ENCODE measurements around the gene CSNK1A1L.

CSNK1A1L gene

DNA sequence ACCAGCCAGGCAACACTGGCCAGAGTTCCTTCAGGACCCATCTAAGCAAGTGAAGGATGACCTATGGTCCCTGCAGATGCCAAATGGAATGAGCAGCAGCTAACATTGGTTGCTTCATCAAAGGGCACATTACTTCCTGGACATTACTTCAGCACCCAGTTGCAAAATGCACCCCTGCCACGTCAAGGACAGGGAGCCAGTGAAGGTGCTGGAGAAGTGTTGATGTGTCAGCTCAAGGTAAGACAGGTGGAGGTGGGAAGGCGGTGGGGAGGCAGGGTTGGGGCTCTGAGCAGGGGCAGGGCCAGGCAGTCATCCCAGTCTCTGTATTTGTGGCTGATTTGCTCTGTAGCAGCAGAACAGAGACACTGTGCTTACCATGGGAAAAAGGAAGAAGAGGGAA, 14.6 kb downstream of the CSNK1A1L start:
- H3K27ac Mint-ChIP-seq = no peak overlapping the region
- no peaks in the 10 kb centered on the region for H3K9me3 Mint-ChIP-seq (ENCODE audit: low read depth)
- H3K4me3 Mint-ChIP-seq = no peak overlapping the region
- H3K4me1 Mint-ChIP-seq (ENCODE audit: low read depth) = no peaks in the 10 kb centered on the region
- no peaks in the 10 kb centered on the region for H3K36me3 Mint-ChIP-seq
- H3K27me3 Mint-ChIP-seq = peaks cover 9% of the 10 kb centered on the region

- Mint-ChIP-seq H3K36me3 (no peaks in the 10 kb centered on the region), H3K27me3 (peaks cover 9% of the 10 kb centered on the region), H3K9me3 (ENCODE audit: low read depth) (no peaks in the 10 kb centered on the region), H3K4me1 (ENCODE audit: low read depth) (no peaks in the 10 kb centered on the region), H3K27ac (no peak overlapping the region), H3K4me3 (no peak overlapping the region)
Measured at GRCh38 chr13:37089495-37089894, 16.0 kb downstream of the CSNK1A1L start.

DNA sequence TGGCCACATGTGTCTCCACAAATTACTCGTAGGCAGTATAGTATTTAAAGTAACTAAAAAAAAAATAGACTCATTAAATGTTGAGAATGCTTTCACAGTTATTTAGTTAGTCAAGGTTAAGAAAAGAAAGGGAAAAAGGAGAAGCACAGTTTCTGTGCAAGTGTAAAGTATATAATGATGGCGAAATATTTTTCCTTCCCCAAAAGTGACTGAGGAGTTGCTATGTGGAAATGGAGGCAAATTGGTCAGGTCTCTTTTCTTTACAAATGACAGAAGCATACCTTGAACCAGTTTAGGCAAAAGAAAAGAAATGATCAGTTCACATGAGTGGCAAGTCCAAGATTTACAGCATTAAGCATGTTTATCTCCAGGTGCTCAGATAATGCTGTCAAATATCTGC, 18.0 kb downstream of the CSNK1A1L start:
- Mint-ChIP-seq H3K36me3 (no peaks in the 10 kb centered on the region), H3K27me3 (peaks cover 5% of the 10 kb centered on the region), H3K4me3 (no peak overlapping the region), H3K4me1 (ENCODE audit: low read depth) (no peaks in the 10 kb centered on the region), H3K9me3 (ENCODE audit: low read depth) (no peaks in the 10 kb centered on the region), H3K27ac (no peak overlapping the region)

DNA sequence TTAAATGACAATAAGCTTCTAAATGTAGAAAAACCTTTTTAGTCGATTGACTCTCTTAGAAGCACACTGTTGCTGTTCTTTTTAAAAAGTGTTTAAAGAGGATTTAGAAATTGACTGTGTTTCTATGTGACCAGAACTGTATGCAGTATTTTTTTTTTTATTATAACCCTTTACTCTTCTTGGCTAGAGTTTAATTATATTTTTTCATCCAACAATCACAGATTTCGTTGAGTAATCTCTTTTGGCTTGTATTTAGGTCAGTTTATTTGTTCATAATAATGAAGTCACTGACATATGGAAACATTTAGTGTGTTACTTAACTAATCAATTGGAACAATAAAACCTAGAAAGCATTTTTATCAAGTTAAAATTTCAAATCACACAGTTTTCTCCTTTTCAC, 19.9 kb downstream of the CSNK1A1L start:
- Mint-ChIP-seq H3K36me3 (no peaks in the 10 kb centered on the region), H3K4me1 (ENCODE audit: low read depth) (no peaks in the 10 kb centered on the region), H3K27me3 (peaks cover 5% of the 10 kb centered on the region), H3K27ac (no peak overlapping the region), H3K4me3 (no peak overlapping the region), H3K9me3 (ENCODE audit: low read depth) (no peaks in the 10 kb centered on the region)

DNA sequence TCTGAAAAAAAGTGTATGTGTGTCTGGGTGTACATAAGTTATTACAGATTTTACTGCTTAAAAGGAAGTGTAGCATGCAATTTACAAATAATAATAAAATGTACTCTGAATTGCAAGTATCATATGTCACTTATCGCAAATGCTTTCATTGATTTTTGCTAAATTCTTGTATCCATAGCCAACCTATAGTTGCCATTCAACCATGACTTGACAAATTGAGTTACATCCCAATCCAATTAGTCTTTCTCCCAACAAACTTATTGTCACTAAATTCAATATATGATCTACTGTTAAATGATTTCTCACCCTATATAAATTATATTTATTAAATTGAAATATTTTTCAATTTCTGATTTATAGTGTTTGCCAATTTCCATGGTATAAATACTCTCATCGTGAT, 28.6 kb downstream of the CSNK1A1L start:
- no peak overlapping the region for H3K4me3 Mint-ChIP-seq
- no peaks in the 10 kb centered on the region for H3K4me1 Mint-ChIP-seq (ENCODE audit: low read depth)
- H3K27ac Mint-ChIP-seq = no peak overlapping the region
- H3K9me3 Mint-ChIP-seq (ENCODE audit: low read depth) = no peaks in the 10 kb centered on the region
- no peaks in the 10 kb centered on the region for H3K27me3 Mint-ChIP-seq
- H3K36me3 Mint-ChIP-seq = no peaks in the 10 kb centered on the region

DNA sequence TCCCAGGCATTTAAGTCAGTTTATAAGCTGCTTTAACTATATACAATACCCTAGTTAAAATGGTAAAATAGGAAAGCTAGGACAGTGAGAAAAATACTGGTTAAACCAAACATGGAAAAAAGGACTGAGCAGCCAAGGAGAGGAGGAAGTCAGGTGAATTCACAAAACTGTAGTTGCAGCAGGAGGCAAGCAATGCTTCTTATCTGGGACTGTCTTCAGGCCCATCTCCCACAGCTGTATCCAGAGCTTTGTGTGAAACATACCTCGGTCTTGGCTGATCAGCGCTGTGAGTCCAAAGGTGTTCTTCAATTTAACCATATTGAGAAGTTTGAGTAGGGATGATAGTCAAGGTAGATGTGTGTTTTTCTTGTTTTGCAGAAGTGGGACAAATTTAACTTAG, 30.3 kb downstream of the CSNK1A1L start:
- no peak overlapping the region for H3K4me3 Mint-ChIP-seq
- H3K36me3 Mint-ChIP-seq = no peaks in the 10 kb centered on the region
- no peaks in the 10 kb centered on the region for H3K27me3 Mint-ChIP-seq
- H3K9me3 Mint-ChIP-seq (ENCODE audit: low read depth) = no peaks in the 10 kb centered on the region
- H3K27ac Mint-ChIP-seq = no peak overlapping the region
- no peaks in the 10 kb centered on the region for H3K4me1 Mint-ChIP-seq (ENCODE audit: low read depth)

GRCh38 chr13:37074703-37075102, 30.8 kb downstream of the CSNK1A1L start:
- H3K36me3 Mint-ChIP-seq = no peaks in the 10 kb centered on the region
- H3K4me3 Mint-ChIP-seq = no peak overlapping the region
- no peaks in the 10 kb centered on the region for H3K27me3 Mint-ChIP-seq

DNA sequence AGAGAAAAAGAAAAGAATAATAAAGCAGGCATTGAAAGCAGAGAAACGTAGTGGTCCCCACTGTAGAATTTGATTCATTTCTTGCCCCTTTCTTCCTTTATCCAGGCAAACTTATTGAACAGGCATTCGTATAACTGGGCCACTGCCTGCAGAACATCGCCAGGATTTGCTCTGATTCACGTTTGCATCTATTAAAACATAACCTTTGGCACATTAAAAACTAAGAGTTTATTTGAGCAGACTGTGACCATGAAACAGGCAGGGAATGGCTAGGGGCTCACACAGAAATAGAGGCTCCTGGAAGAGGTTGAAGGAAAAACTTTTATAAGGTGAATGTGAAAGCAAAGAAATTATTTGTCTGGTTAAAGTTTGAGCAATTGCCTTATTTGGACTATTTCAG, 33.4 kb downstream of the CSNK1A1L start:
- no peaks in the 10 kb centered on the region for H3K27me3 Mint-ChIP-seq
- H3K9me3 Mint-ChIP-seq (ENCODE audit: low read depth) = no peaks in the 10 kb centered on the region
- H3K27ac Mint-ChIP-seq = no peak overlapping the region
- no peaks in the 10 kb centered on the region for H3K4me1 Mint-ChIP-seq (ENCODE audit: low read depth)
- no peaks in the 10 kb centered on the region for H3K36me3 Mint-ChIP-seq
- H3K4me3 Mint-ChIP-seq = no peak overlapping the region

More at GRCh38 chr13:37074703-37075102, 30.8 kb downstream of the CSNK1A1L start:
- Mint-ChIP-seq H3K9me3 (ENCODE audit: low read depth) (no peaks in the 10 kb centered on the region), H3K4me1 (ENCODE audit: low read depth) (no peaks in the 10 kb centered on the region), H3K27ac (no peak overlapping the region)

- H3K4me3 Mint-ChIP-seq = no peak overlapping the region
- H3K36me3 Mint-ChIP-seq = no peaks in the 10 kb centered on the region
- no peaks in the 10 kb centered on the region for H3K4me1 Mint-ChIP-seq (ENCODE audit: low read depth)
- H3K9me3 Mint-ChIP-seq (ENCODE audit: low read depth) = no peaks in the 10 kb centered on the region
- H3K27ac Mint-ChIP-seq = no peak overlapping the region
- H3K27me3 Mint-ChIP-seq = no peaks in the 10 kb centered on the region
Measured at GRCh38 chr13:37070956-37071355, 34.5 kb downstream of the CSNK1A1L start.

- no peak overlapping the region for H3K27ac Mint-ChIP-seq
- H3K4me1 Mint-ChIP-seq (ENCODE audit: low read depth) = no peaks in the 10 kb centered on the region
- no peaks in the 10 kb centered on the region for H3K36me3 Mint-ChIP-seq
- H3K9me3 Mint-ChIP-seq (ENCODE audit: low read depth) = no peaks in the 10 kb centered on the region
- no peaks in the 10 kb centered on the region for H3K27me3 Mint-ChIP-seq
- H3K4me3 Mint-ChIP-seq = no peak overlapping the region
Measured at GRCh38 chr13:37070145-37070695, 35.2 kb downstream of the CSNK1A1L start.

DNA sequence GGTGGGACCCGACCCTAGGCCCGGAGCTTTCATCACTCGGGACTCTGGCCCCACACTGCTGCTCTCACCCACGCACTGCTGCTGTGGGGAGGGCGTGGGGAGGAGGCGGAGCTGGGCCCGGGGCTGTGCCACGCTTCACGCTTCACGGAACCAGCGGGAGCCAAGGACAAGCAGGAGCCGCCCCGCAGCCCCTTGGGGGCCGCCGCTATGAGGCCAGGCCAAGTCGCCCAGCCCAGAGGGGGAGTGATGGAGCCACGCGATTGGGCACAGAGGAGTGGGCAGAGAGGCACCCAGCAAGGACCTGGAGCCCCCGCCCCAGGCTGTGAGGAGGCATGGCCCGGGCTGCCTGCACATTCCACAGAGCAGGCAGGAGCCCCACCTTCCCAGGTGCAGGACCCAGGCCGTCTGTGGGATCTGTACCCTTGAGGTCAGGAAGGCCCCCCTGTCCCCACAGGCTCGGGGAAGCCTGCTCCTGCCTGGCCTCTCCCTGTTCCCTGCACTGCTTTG, 35.8 kb downstream of the CSNK1A1L start:
- H3K4me1 Mint-ChIP-seq (ENCODE audit: low read depth) = no peaks in the 10 kb centered on the region
- no peak overlapping the region for H3K4me3 Mint-ChIP-seq
- H3K27ac Mint-ChIP-seq = no peak overlapping the region
- H3K36me3 Mint-ChIP-seq = no peaks in the 10 kb centered on the region
- no peaks in the 10 kb centered on the region for H3K9me3 Mint-ChIP-seq (ENCODE audit: low read depth)
- no peaks in the 10 kb centered on the region for H3K27me3 Mint-ChIP-seq

- Mint-ChIP-seq H3K27me3 (no peaks in the 10 kb centered on the region), H3K27ac (no peak overlapping the region), H3K4me1 (ENCODE audit: low read depth) (no peaks in the 10 kb centered on the region), H3K4me3 (no peak overlapping the region), H3K9me3 (ENCODE audit: low read depth) (no peaks in the 10 kb centered on the region), H3K36me3 (no peaks in the 10 kb centered on the region)
Measured at GRCh38 chr13:37068962-37069361, 36.5 kb downstream of the CSNK1A1L start.

DNA sequence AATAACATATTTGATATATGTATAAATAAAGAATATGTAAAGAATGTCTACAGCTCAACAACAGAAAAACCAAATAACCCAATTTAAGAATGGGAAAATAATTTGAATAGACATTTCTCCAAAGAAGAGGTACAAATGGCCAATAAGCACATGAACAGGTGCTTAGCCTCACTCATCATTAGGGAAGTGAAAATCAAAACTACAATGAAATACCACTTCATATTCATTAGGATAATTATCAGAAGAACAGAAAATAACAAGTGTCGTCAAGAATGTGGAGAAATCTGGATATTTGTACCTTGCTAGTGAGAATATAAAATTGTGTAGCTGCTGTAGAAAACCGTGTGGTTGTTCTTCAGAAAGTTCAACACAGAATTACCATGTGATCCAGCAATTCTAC, 37.6 kb downstream of the CSNK1A1L start:
- no peak overlapping the region for H3K4me3 Mint-ChIP-seq
- H3K27me3 Mint-ChIP-seq = no peaks in the 10 kb centered on the region
- no peak overlapping the region for H3K27ac Mint-ChIP-seq
- H3K9me3 Mint-ChIP-seq (ENCODE audit: low read depth) = no peaks in the 10 kb centered on the region
- H3K4me1 Mint-ChIP-seq (ENCODE audit: low read depth) = no peaks in the 10 kb centered on the region
- no peaks in the 10 kb centered on the region for H3K36me3 Mint-ChIP-seq

GRCh38 chr13:37065890-37066526, 39.5 kb downstream of the CSNK1A1L start:
- Mint-ChIP-seq H3K36me3 (no peaks in the 10 kb centered on the region), H3K27ac (no peak overlapping the region), H3K4me1 (ENCODE audit: low read depth) (no peaks in the 10 kb centered on the region), H3K9me3 (ENCODE audit: low read depth) (no peaks in the 10 kb centered on the region), H3K27me3 (no peaks in the 10 kb centered on the region), H3K4me3 (no peak overlapping the region)

DNA sequence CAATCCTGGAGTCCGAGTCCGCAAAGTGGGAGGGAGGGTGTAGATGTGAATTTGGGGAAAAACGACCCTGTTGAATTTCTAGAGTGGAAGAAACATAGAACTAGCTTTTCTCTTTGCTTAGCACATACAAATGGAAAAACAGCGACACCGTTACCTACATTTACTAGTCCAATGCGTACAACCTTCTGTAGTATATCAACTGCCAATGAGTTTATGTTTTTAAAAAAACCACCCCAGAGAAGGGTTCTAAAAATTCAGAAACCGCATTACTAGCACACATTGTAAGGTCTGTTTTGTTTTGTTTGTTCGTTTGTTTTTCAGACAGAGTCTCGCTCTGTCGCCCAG, 45.6 kb downstream of the CSNK1A1L start:
- H3K4me3 Mint-ChIP-seq = peak overlapping the region; percentile 98
- H3K36me3 Mint-ChIP-seq = peaks cover 5% of the 10 kb centered on the region
- H3K9me3 Mint-ChIP-seq (ENCODE audit: low read depth) = no peaks in the 10 kb centered on the region
- H3K27me3 Mint-ChIP-seq = no peaks in the 10 kb centered on the region
- peak overlapping the region; percentile 97 for H3K27ac Mint-ChIP-seq
- H3K4me1 Mint-ChIP-seq (ENCODE audit: low read depth) = peaks cover 30% of the 10 kb centered on the region

Measured in activated naive CD8-positive, alpha-beta T cell (primary cell).